Activated B cell treated with CpG ODN at 0.5 μM for 24 hours (primary cell): ENCODE measurements around the gene LARP4B. TPM values are rescaled to one million over a fixed set of nuclear protein-coding genes. Genes with fewer than 3 reads are reported as not detected.

Source experiments
- ATAC-seq: fragments of 200-7000 bp; cut with Tn5 transposase; one replicate; pipeline ENCODE4 v1.10.0; 2021; ENCODE audit warnings: low read depth, mild to moderate bottlenecking, moderate library complexity
- CTCF ChIA-PET: fragments of 350-600 bp; sonication (Branson Sonifier 250); formaldehyde crosslinking; loops from one replicate; lab custom pipeline; 2021; ENCODE audit warnings: antibody characterized with exemption; lab: Charles Lee
- POLR2A ChIA-PET: fragments of 350-600 bp; sonication (Branson Sonifier 250); formaldehyde crosslinking; loops from one replicate; lab custom pipeline; 2021; ENCODE audit warnings: antibody characterized with exemption; lab: Charles Lee
- DNase-seq: peaks from one replicate; pipeline ENCODE4 v3.0.0; 2022
- H3K27ac Mint-ChIP-seq: one replicate; pipeline ENCODE4 v1.8.0; 2020; ENCODE audit warnings: mixed read lengths
- H3K27me3 Mint-ChIP-seq: one replicate; pipeline ENCODE4 v1.8.0; 2021; ENCODE audit warnings: mixed read lengths
- H3K36me3 Mint-ChIP-seq: one replicate; pipeline ENCODE4 v1.8.0; 2021; ENCODE audit warnings: low read depth, mixed read lengths
- H3K4me1 Mint-ChIP-seq: one replicate; pipeline ENCODE4 v1.8.0; 2021; ENCODE audit warnings: mixed read lengths
- H3K4me3 Mint-ChIP-seq: one replicate; pipeline ENCODE4 v1.8.0; 2020; ENCODE audit warnings: mild to moderate bottlenecking, mixed read lengths
- H3K9me3 Mint-ChIP-seq: one replicate; pipeline ENCODE4 v1.8.0; 2020; ENCODE audit warnings: mixed read lengths
- intact Hi-C: fragments of 100-400 bp; cut with micrococcal nuclease; formaldehyde crosslinking; loops from one replicate; pipeline ENCODE4 v1.15.1; 2024
- total RNA-seq: library from RNA; stranded (reverse); gene quantifications from 2 replicates; pipeline ENCODE4 v1.2.3, GENCODE V29; 2022
- TF ChIP-seq, protein P1 (sequence below): fragments of 200-600 bp; IDR thresholded peaks from one replicate; pipeline ENCODE4 v1.8.0; 2022; ENCODE audit warnings: antibody characterized with exemption, mild to moderate bottlenecking

Gene LARP4B
- total RNA-seq, 1 donor from 2014 or later, result 103 TPM

DNA sequence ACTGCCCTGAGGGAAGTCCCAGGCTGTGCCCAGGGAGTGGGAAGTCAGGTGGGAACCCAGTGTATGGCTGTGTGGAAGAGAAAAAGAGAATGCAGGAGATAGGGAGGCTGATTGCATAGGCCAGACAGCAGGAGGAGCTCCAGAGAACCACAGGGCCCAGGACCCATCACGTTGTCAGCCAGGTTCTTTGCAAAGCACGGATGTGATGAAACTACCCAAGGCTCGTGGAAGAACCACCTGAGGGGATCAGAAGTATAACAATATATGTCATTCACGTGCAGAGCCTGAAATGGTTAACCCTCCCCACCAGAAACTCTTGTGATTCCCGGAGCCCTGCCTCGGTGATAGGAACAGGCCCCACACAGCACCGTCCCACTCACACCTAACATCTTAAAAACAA, 83.6 kb downstream of the LARP4B start:
- no peak for DNase-seq
- Mint-ChIP-seq H3K27ac (no peak overlapping the region), H3K9me3 (peaks cover 2% of the 10 kb centered on the region), H3K4me3 (no peak overlapping the region), H3K27me3 (no peaks in the 10 kb centered on the region), H3K4me1 (peaks cover 63% of the 10 kb centered on the region), H3K36me3 (peaks cover 76% of the 10 kb centered on the region)
- ChIA-PET POLR2A (no interaction called here), CTCF (no interaction called here)
- intact Hi-C loops, result no loop called here
- ATAC-seq, result no peak
- TF ChIP-seq, protein P1, sequence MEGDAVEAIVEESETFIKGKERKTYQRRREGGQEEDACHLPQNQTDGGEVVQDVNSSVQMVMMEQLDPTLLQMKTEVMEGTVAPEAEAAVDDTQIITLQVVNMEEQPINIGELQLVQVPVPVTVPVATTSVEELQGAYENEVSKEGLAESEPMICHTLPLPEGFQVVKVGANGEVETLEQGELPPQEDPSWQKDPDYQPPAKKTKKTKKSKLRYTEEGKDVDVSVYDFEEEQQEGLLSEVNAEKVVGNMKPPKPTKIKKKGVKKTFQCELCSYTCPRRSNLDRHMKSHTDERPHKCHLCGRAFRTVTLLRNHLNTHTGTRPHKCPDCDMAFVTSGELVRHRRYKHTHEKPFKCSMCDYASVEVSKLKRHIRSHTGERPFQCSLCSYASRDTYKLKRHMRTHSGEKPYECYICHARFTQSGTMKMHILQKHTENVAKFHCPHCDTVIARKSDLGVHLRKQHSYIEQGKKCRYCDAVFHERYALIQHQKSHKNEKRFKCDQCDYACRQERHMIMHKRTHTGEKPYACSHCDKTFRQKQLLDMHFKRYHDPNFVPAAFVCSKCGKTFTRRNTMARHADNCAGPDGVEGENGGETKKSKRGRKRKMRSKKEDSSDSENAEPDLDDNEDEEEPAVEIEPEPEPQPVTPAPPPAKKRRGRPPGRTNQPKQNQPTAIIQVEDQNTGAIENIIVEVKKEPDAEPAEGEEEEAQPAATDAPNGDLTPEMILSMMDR, result no peak

- POLR2A ChIA-PET, result no interaction called here
- H3K4me1 Mint-ChIP-seq, result peaks cover 46% of the 10 kb centered on the region
- H3K9me3 Mint-ChIP-seq, result peaks cover 2% of the 10 kb centered on the region
- no peak overlapping the region for H3K27ac Mint-ChIP-seq
- TF ChIP-seq, protein P1, result no peak
- no peaks in the 10 kb centered on the region for H3K27me3 Mint-ChIP-seq
- intact Hi-C loops, result no loop called here
- no peak overlapping the region for H3K4me3 Mint-ChIP-seq
- CTCF ChIA-PET, result no interaction called here
- H3K36me3 Mint-ChIP-seq, result peaks cover 79% of the 10 kb centered on the region
- ATAC-seq (no peak), DNase-seq (no peak)
Measured at GRCh38 chr10:846126-846685, 85.3 kb downstream of the LARP4B start.

DNA sequence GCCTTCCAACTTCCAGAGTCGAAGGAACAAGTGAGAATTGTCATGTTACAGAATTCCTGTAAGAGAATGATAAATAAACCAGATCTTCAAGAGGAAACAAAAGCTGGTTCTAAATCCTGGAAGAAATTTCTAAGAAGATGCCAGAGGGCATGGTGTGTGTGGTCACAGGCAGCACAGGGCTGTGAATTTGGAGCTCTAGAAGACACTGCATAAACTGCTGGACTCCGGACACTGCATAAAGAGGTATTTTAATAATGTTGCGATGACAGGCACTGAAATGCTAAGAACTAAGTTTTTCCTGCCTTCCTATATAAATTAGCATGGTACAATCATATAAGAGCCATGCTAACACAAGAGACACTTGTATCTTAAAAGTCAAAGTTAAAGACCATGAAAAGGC, 86.0 kb downstream of the LARP4B start:
- peaks cover 81% of the 10 kb centered on the region for H3K36me3 Mint-ChIP-seq
- no peak for ATAC-seq
- H3K27ac Mint-ChIP-seq, result no peak overlapping the region
- TF ChIP-seq, protein P1, result no peak
- CTCF ChIA-PET, result no interaction called here
- DNase-seq, result no peak
- H3K9me3 Mint-ChIP-seq, result peaks cover 2% of the 10 kb centered on the region
- intact Hi-C loops, result no loop called here
- POLR2A ChIA-PET, result no interaction called here
- no peak overlapping the region for H3K4me3 Mint-ChIP-seq
- H3K4me1 Mint-ChIP-seq, result peaks cover 41% of the 10 kb centered on the region
- H3K27me3 Mint-ChIP-seq, result no peaks in the 10 kb centered on the region

DNA sequence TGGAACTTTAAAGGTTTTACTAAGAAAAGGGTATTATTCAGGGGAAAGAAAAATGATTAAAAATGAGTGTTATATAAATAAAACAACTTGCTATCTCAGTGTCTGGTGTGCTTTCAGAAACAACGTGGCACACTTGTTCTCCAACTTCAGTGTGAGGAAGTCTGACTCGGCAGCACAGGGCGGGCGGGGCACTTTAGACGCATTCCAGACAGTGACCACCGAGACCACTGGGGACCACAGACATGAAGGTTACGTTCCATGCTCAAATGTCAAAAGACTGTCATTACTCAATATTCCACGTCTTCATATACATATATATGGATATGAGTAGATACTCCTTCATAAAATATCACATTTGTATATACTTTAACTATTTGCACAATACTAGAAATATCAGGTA, 87.0 kb downstream of the LARP4B start:
- peaks cover 78% of the 10 kb centered on the region for H3K36me3 Mint-ChIP-seq
- no peak overlapping the region for H3K4me3 Mint-ChIP-seq
- no peaks in the 10 kb centered on the region for H3K9me3 Mint-ChIP-seq
- ChIA-PET POLR2A (no interaction called here), CTCF (no interaction called here)
- H3K27ac Mint-ChIP-seq, result no peak overlapping the region
- ATAC-seq, result no peak
- TF ChIP-seq, protein P1, result no peak
- intact Hi-C loops, result no loop called here
- H3K27me3 Mint-ChIP-seq, result no peaks in the 10 kb centered on the region
- peaks cover 32% of the 10 kb centered on the region for H3K4me1 Mint-ChIP-seq
- DNase-seq, result no peak

DNA sequence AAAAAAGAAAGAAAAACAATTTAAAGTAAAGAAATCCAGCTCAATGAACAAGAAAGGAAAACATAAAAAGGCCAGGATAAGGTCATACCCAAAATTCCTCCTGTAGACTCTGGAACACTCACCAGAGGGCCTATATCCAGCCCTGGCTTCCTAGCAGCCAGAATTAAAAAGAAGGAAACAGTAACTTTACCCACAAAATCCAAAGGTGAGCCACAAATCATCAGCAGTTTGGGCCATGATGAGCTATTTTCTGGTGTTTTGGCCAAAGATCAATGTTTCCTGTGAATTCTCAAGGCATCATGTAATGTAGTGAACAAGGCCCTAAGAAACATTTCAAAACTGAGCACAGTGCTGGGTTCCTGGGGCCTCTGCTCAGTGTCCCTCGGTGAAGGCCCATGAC, 87.8 kb downstream of the LARP4B start:
- intact Hi-C loops, result no loop called here
- H3K9me3 Mint-ChIP-seq, result no peaks in the 10 kb centered on the region
- CTCF ChIA-PET, result no interaction called here
- TF ChIP-seq, protein P1, result no peak
- H3K4me3 Mint-ChIP-seq, result no peak overlapping the region
- DNase-seq (no peak), ATAC-seq (no peak)
- no peak overlapping the region for H3K27ac Mint-ChIP-seq
- H3K36me3 Mint-ChIP-seq, result peaks cover 79% of the 10 kb centered on the region
- H3K4me1 Mint-ChIP-seq, result peaks cover 28% of the 10 kb centered on the region
- no peaks in the 10 kb centered on the region for H3K27me3 Mint-ChIP-seq
- POLR2A ChIA-PET, result no interaction called here
